ENCODE results near the gene IGF1.
"Not testable (repeated sequence)": the region's sequence is repeated elsewhere in the genome, so short reads cannot be mapped to it uniquely, and the experiment has no call there.

IGF1 gene

DNA sequence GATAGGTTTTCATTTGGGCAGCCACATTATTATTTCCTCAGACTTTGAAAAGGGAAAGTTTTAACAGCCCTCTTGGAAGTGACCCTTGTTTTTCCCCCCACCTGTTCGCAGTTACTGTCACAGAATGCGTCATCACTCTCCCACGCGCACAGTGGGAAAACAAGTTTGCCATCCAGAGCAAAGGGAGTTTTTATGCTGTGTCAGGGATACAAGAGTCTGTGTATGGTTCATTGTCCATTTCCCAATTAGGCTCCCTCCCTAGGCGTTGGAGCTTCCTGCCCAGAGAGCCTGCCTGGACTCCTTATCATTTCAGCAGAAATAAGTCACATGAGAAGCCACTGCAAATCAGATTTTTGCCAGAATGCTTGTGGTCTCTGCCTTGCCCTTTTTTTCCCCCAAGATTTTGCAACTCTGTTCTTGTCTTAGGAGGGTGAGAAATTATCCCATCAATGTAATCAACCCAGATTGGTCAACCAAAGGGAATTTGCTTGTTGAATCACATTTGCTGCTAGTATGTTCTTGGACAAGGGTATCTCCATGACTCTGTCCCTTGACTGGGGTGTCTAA lies 104.1 kb downstream of the IGF1 start:
- no peak for DNase-seq

DNA sequence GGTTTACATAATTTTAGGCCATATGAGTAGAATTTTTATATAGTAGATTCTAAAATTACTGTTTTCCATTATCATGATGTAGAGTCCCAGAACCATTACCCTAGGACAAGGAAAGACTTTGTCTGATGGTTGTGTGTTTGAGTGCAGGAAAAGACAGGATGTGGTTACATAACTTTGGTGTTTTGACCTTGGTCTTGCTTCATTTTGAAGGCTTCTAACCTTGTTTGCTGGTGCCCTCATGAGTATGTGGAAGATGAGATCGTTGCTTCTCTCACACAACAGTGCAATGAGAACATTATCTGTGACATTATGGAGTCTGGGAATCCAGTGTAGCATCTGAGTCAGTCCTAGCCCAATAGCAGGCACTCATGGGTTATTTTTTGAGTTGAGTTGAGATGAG lies 106.2 kb downstream of the IGF1 start:
- DNase-seq: no peak

- DNase-seq: no peak
These were observed 108.3 kb downstream of the IGF1 start for GRCh38 chr12:102372087-102372486.

GRCh38 chr12:102371165-102371564 lies 109.2 kb downstream of the IGF1 start:
- DNase-seq: no peak

DNA sequence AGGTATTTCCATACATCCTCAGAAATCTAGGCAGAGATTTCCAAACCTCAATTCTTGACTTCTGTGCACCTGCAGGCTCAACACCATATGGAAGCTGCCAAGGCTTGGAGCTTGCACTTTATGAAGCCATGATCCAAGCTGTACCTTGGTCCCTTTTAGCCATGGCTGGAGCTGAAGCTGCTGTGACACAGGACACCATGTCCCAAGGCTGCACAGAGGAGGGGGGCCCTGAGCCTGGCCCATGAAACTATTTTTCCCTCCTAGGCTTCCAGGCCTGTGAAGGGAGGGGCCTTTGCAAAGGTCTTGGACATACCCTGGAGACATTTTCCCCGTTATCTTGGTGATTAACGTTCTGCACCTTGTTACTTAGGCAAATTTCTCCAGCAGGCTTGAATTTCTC lies 110.5 kb downstream of the IGF1 start:
- no peak for DNase-seq

DNA sequence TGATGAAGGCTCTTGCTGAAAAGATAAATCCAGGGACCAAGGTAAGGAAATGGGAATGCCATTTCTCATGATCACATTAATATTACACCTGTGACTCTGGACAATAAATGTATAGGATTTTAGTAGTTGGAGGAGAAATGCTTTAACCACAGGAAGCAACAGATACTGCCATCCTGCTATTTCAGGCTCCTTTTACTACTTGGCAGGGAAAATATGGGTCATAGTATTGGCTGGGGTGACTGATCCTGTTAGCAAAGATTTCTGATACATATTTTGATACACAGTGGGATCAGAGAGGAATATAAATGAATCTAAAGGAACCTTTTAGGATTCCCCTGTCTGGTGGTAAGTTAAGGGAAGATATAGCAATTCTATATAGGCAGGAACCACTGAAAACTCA lies 115.0 kb downstream of the IGF1 start:
- DNase-seq: no peak

- DNase-seq: no peak
These were observed 115.7 kb downstream of the IGF1 start for GRCh38 chr12:102364709-102365108.

GRCh38 chr12:102356690-102357089 lies 123.7 kb downstream of the IGF1 start:
- DNase-seq: no peak

DNA sequence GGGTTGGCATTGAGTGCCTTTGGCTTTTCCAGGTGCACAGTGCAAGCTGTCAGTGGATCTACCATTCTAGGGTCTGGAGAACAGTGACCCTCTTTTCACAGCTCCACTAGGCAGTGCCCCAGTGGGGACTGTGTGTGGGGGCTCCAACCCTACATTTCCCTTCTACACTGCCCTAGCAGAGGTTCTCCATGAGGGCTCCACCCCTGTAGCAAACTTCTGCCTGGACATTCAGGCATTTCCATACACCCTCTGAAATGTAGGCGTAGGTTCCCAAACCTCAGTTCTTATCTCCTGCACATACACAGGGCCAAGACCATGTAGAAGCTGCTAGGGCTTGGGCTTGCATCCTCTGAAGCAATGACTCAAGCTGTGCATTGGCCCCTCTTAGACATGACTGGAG lies 126.1 kb downstream of the IGF1 start:
- DNase-seq: not testable (repeated sequence)

GRCh38 chr12:102351322-102351721 lies 129.0 kb downstream of the IGF1 start:
- no peak for DNase-seq

DNA sequence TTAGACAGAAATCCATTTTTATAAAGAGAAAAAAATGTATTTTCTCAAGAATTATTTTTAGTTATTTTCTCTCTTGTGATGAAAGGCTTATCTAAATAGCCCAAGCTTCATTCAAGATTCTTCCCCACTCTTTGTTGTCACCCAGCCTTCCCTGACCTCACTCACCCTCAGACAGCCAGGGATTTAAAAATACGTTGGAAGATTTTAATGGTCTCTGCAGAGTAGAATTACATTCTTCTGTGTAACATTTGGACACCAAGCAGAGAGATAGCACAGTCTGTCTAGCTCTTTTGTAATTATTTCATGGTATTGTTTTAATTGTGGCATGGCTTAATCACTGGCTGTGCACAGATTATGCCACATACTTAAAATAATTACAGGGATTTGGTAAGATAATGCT lies 130.3 kb downstream of the IGF1 start:
- DNase-seq: no peak

- DNase-seq: no peak
These were observed 131.3 kb downstream of the IGF1 start for GRCh38 chr12:102349079-102349478.

DNA sequence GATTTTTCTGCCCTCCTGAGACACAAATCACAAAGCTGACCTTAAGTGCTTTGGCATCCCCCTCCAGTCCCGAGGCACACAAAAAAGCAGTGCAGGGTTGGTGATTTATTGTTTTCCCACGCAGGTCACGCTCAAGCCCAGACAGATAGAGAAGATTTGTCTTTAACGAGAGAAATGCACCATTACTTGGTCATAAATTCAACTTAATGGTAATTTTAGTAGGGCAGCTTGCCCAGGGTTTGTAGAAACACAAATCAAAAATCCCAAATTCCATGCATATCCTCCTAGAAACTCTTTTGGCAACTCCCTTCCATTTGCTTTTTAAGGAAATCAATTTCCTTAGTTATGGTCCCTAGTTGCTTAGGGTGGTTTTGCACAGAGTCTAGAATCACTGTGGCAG lies 132.6 kb downstream of the IGF1 start:
- DNase-seq: no peak

All from activated T-cell treated with anti-CD3 and anti-CD28 coated beads for 4 hours (primary cell).